GF-D8 (cell line): ENCODE results near the gene KRTAP4-6.
"Not testable (repeated sequence)": the region's sequence is repeated elsewhere in the genome, so short reads cannot be mapped to it uniquely, and the experiment has no call there.

Source experiments
- DNase-seq: peaks from one replicate; lab custom pipeline; 2025; lab: John Stamatoyannopoulos, UW

Gene KRTAP4-6

GRCh38 chr17:41107941-41108450 is 32.3 kb downstream of the KRTAP4-6 start:
- DNase-seq = no peak

GRCh38 chr17:41105347-41105746 is 35.0 kb downstream of the KRTAP4-6 start, which contains the start of gene KRTAP4-9:
KRTAP4-9 (plus strand) TSS chr17:41105389; CDS start chr17:41105389, 0 bp downstream.
- not testable (repeated sequence) for DNase-seq

GRCh38 chr17:41104386-41105038 is 35.8 kb downstream of the KRTAP4-6 start:
- DNase-seq = not testable (repeated sequence)

DNA sequence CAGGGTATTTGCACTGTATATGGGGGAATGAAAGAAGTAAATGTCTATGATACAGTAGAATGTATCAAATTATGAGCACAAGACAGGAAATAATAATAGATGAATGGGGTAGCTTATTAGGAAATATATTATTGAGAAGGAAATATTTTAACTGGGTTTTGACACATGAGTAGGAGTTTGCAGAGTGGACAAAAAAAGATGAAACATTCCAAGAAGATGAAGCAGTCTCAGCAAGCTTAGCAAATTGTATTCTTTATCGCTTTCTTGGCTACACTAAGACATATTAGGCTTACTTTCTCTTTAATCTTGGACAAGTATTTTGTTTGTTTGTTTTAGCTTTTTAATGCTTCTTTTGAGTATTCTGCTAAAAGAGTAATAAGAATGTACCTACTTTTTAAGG is 36.4 kb downstream of the KRTAP4-6 start:
- DNase-seq = no peak

DNA sequence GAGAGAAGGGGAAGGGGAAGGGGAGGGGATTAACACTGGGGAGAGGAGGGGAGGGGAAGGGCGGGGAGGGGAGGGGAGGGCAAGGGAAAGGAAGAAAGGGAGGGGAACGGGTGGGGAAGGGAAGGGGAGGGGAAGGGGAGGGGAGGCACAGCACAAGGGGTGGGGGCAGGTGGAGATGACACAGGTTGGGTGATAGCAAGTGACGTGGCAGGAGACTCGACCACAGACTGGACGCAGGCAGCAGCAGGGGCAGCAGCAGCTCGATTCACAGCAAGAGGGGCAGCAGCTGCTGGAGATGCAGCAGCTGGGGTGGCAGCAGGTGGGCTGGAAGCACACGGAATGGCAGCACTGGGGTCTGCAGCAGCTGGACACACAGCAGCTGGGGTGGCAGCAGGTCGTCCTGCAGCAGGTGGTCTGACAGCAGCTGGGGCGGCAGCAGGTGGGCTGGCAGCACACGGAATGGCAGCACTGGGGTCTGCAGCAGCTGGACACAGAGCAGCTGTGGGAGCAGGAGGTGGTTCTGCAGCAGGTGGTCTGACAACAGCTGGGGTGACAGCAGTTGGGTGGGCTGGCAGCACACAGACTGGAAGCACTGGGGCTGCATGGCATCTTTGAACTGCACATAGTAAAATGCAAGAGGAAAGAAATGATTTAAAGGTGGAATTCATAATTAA is 38.6 kb downstream of the KRTAP4-6 start, which contains the start of gene KRTAP4-16:
KRTAP4-16 (minus strand) TSS at position 624 of the 674 bp plus-strand sequence; CDS start at position 624, 0 bp downstream.
- no peak for DNase-seq

DNA sequence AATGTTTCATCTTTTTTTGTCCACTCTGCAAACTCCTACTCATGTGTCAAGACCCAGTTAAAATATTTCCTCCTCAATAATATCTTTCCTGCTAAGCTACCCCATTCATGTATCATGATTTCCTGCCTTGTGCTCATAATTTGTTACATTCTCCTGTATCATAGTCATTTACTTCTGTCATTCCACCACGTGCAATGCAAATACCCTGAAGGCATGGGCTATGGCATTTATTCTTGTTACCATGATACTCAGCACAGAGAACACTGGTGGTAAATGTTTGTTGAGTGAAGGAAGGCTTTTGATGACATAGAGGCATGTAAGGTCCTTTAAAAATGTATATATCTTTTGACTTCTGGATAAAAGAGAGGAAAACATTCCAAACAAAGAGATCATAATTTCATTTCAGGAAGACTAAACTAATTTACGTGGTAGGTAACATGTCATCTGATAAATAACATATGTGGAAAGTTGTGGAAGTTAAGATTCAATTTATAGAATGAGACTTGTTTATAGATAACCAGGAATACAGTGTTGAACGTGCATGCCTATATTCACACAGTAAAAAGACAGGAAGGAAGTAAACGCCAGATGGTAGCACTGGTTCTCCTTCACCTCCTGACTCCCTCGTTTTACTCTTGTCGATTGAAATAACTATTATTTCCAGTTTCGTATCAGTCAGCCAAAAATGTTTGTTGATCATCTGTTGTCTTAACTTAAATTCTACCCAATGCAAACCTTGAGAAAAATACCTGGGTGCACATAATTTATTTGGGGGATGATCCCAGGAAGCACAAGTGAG is 40.5 kb downstream of the KRTAP4-6 start:
- not testable (repeated sequence) for DNase-seq

DNA sequence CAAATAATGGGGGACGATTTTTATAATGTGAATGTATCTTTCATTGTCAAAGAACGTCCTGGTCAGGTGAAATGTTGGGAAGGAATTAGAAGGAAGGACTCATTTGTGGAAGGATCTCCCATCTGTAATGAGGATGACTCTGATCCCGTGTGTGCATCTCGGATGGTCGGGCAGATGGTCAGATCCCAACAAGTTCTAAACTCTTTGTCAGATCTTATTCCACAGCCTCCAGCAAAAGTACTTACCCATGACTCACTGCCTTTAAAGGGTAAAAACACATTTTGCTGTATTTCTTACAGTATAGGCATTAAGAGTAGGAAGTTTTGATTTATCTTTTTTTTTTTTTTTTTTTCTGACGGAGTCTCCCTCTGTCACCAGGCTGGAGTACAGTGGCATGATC is 41.9 kb downstream of the KRTAP4-6 start:
- no peak for DNase-seq

- no peak for DNase-seq
Observed at GRCh38 chr17:41098042-41098441, 42.3 kb downstream of the KRTAP4-6 start, which contains the start of gene KRTAP4-8. KRTAP4-8 (minus strand) TSS chr17:41098142; CDS start chr17:41098084, 58 bp downstream.

DNA sequence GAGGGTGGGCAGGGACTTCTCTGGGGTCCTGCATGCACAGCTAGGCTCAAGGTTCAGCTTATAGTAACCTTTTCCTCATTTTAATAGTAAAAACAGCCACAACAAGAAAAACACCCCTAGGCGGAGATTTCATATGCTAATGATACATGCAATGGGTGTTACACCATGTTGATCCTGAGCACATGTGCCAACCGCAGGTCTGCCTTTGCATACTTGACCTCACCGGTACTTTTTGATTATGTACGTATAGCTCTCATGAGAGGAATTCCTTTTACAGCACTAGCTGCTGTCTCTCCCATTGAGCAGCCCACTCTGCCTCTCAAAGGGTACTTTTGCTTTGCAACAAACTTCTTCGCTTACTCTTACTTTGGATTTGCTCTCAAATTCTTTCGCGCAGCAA is 44.3 kb downstream of the KRTAP4-6 start:
- no peak for DNase-seq
